Endothelial cell of coronary artery (primary cell): ENCODE results near the gene ALDH7A1. TPM values are rescaled to one million over a fixed set of nuclear protein-coding genes. Genes with fewer than 3 reads are reported as not detected.

Source experiments
- total RNA-seq: library from RNA; depleted of rRNA; stranded (reverse); fragments of >200 nt; gene quantifications from 2 replicates; pipeline ENCODE4 v1.2.3, GENCODE V29; 2014

The ALDH7A1 gene
- total RNA-seq = 35.5 and 39.6 TPM in 2 replicates

GRCh38 chr5:126594748-126595485 is at the start of gene ALDH7A1:
TSS of gene ALDH7A1 (minus strand) at chr5:126595219. CDS start at chr5:126595198, 21 bp downstream.

GRCh38 chr5:126600631-126601511 is 5.9 kb upstream of the ALDH7A1 start, which contains the start of gene PHAX:
TSS of gene PHAX (plus strand) at chr5:126600947. CDS start at chr5:126600963, 16 bp downstream.

Other genes starting within 250 kb of the ALDH7A1 start
- gene GRAMD2B, start 171.8 kb downstream of the ALDH7A1 start, total RNA-seq = 0.45 and 2.4 TPM in 2 replicates
- 51.5 and 59.3 TPM in 2 replicates for gene PHAX, start 5.7 kb upstream of the ALDH7A1 start, total RNA-seq
- 50.4 and 89.3 TPM in 2 replicates for gene LMNB1, start 181.9 kb upstream of the ALDH7A1 start, total RNA-seq